ENCODE measurements around the gene HNRNPC. TPM values are rescaled to one million over a fixed set of nuclear protein-coding genes. Genes with fewer than 3 reads are reported as not detected.
"Not testable (repeated sequence)": the region's sequence is repeated elsewhere in the genome, so short reads cannot be mapped to it uniquely, and the experiment has no call there.

The HNRNPC gene
- total RNA-seq, 1 donor from 2014 or later, result 669 TPM

GRCh38 chr14:21279783-21280182, 10.5 kb upstream of the HNRNPC start, which contains the start of gene RPGRIP1:
TSS of gene RPGRIP1 (plus strand) at chr14:21280083. CDS start at chr14:21287977, 7,894 bp downstream.
- DNase-seq (ENCODE audit: low spot score in 2 of 2, unreplicated experiment in 2 of 2), result no peak
- no peak within 1 kb of the TSS for H3K4me3 Mint-ChIP-seq
- no peak within 1 kb of the TSS for H3K27ac Mint-ChIP-seq
- TF ChIP-seq, protein P1, sequence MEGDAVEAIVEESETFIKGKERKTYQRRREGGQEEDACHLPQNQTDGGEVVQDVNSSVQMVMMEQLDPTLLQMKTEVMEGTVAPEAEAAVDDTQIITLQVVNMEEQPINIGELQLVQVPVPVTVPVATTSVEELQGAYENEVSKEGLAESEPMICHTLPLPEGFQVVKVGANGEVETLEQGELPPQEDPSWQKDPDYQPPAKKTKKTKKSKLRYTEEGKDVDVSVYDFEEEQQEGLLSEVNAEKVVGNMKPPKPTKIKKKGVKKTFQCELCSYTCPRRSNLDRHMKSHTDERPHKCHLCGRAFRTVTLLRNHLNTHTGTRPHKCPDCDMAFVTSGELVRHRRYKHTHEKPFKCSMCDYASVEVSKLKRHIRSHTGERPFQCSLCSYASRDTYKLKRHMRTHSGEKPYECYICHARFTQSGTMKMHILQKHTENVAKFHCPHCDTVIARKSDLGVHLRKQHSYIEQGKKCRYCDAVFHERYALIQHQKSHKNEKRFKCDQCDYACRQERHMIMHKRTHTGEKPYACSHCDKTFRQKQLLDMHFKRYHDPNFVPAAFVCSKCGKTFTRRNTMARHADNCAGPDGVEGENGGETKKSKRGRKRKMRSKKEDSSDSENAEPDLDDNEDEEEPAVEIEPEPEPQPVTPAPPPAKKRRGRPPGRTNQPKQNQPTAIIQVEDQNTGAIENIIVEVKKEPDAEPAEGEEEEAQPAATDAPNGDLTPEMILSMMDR (IDR thresholded peaks at IDR 0.05; ENCODE audit: unreplicated experiment), result no peak
- H3K9me3 Mint-ChIP-seq, result no peaks in the 10 kb centered on the region
- H3K4me1 Mint-ChIP-seq, result no peaks in the 10 kb centered on the region
- no peaks in the 10 kb centered on the region for H3K27me3 Mint-ChIP-seq (ENCODE audit: low read depth)
- H3K36me3 Mint-ChIP-seq, result no peaks in the 10 kb centered on the region

GRCh38 chr14:21278632-21279031, 9.4 kb upstream of the HNRNPC start:
- no peaks in the 10 kb centered on the region for H3K4me1 Mint-ChIP-seq

DNA sequence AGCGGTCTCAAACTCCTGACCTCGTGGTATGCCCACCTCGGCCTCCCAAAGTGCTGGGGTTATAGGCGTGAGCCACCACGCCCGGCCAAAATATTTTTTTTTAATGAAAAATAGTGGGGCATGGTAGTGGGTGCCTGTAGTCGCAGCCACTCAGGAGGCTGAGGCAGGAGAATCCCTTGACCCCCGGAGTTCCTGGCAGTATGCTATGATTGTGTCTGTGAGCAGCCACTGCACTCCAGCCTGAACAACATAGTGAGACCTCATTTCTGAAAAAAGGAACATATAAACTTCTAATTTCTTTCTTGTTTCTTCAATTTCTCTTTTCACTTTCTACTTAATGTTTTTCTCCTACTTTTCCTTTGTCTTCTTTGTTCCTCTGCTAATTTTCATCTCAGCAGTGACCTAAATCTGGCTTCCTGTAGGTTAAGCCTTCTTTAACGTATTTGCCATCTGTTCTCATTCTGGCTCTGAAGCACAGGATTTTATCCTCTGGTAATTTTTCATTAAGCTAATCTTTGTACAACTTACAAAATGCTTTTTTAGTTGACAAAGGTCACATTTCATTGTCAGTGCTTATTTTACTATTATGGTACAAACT, 6.1 kb upstream of the HNRNPC start:
- no peaks in the 10 kb centered on the region for H3K36me3 Mint-ChIP-seq
- no peak overlapping the region for H3K4me3 Mint-ChIP-seq
- TF ChIP-seq, protein P1 (IDR thresholded peaks at IDR 0.05; ENCODE audit: unreplicated experiment), result no peak
- no peaks in the 10 kb centered on the region for H3K27me3 Mint-ChIP-seq (ENCODE audit: low read depth)
- no peak for DNase-seq (ENCODE audit: low spot score in 2 of 2, unreplicated experiment in 2 of 2)
- peak overlapping the region; percentile 66 for H3K27ac Mint-ChIP-seq
- no peaks in the 10 kb centered on the region for H3K4me1 Mint-ChIP-seq
- no peaks in the 10 kb centered on the region for H3K9me3 Mint-ChIP-seq

More at GRCh38 chr14:21278632-21279031, 9.4 kb upstream of the HNRNPC start:
- no peaks in the 10 kb centered on the region for H3K9me3 Mint-ChIP-seq
- H3K36me3 Mint-ChIP-seq, result no peaks in the 10 kb centered on the region
- DNase-seq (ENCODE audit: low spot score in 2 of 2, unreplicated experiment in 2 of 2), result no peak
- H3K4me3 Mint-ChIP-seq, result no peak overlapping the region
- TF ChIP-seq, protein P1 (IDR thresholded peaks at IDR 0.05; ENCODE audit: unreplicated experiment), result no peak
- H3K27me3 Mint-ChIP-seq (ENCODE audit: low read depth), result no peaks in the 10 kb centered on the region
- H3K27ac Mint-ChIP-seq, result no peak overlapping the region

GRCh38 chr14:21272661-21273060, 3.4 kb upstream of the HNRNPC start:
- not testable (repeated sequence) for H3K36me3 Mint-ChIP-seq; H3K4me1 Mint-ChIP-seq; H3K27ac Mint-ChIP-seq; H3K4me3 Mint-ChIP-seq; H3K9me3 Mint-ChIP-seq; DNase-seq (ENCODE audit: low spot score in 2 of 2, unreplicated experiment in 2 of 2); H3K27me3 Mint-ChIP-seq (ENCODE audit: low read depth)

DNA sequence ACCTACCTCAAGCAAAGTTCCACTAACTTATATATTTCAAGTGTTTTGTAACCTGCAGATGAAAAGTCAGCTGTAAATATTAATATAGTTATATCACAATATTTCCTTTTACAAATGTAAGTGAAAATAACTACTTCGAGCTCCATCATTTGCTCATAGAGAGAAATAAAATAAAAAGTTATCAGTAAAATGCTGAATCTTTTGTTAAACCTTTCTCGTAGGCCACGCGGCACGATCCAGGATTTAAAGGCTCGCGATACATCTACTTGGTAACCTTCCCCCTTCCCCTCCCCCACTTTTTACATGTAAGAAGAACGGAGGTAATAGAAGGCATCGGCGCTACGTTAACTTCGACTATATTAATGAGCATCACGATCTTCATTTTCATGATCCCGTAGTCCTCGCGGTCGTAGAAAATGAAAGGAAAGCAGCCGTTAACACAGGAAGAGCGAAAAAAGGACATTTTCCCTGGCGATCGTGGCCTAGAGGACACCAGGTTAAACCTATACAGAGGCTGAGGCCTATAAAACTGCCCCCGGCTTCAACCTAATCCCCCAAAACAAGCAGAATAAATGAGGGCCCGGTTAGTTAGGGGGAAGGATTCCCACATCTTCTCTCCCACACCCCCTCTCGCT, 508 bp downstream of the HNRNPC start:
- H3K9me3 Mint-ChIP-seq, result no peaks in the 10 kb centered on the region
- H3K27me3 Mint-ChIP-seq (ENCODE audit: low read depth), result no peaks in the 10 kb centered on the region
- peak overlapping the region; percentile 100 for H3K4me3 Mint-ChIP-seq
- TF ChIP-seq, protein P1 (IDR thresholded peaks at IDR 0.05; ENCODE audit: unreplicated experiment), result no peak
- peaks cover 41% of the 10 kb centered on the region for H3K4me1 Mint-ChIP-seq
- peak overlapping the region; percentile 100 for H3K27ac Mint-ChIP-seq
- peaks cover 29% of the 10 kb centered on the region for H3K36me3 Mint-ChIP-seq
- peak in 1 of 2 experiments; percentile 42 for DNase-seq (ENCODE audit: low spot score in 2 of 2, unreplicated experiment in 2 of 2)

DNA sequence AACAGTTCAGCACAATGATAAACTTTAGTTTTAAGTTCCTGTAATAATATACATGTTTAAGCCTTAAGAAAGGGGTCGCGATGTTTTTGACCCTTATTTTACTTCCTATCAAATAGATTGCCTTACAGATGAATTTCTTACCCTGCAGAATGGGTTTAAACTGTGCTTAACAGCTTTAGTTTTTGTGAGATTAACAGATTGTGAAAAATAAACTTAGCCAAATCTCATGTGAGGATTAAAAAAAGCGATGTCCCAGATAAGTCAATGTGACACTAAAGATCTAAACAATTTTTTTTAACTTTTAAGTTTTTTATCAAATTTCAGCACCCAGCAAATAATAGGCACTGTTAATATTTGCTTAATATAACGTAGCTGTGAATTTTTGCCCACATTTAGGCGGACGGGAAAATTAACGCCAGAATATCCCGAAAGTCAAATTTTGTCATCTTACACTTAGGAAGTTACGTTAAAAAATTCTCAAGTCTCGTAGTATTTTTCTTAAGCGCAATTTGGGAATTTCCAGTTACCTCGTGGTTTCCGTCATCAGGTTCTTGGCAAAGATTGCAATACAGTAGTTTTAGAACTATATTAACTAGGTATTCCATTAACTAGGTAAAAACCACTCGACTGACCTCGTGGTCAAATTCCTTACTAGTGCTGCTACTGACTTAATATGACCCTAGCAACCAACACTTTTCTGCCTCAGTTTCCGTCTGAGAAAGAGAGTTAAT, 1.2 kb downstream of the HNRNPC start:
- no peak for DNase-seq (ENCODE audit: low spot score in 2 of 2, unreplicated experiment in 2 of 2)
- peak overlapping the region; percentile 100 for H3K4me3 Mint-ChIP-seq
- TF ChIP-seq, protein P1 (IDR thresholded peaks at IDR 0.05; ENCODE audit: unreplicated experiment), result no peak
- peak overlapping the region; percentile 100 for H3K27ac Mint-ChIP-seq
- no peaks in the 10 kb centered on the region for H3K9me3 Mint-ChIP-seq
- peaks cover 36% of the 10 kb centered on the region for H3K36me3 Mint-ChIP-seq
- peaks cover 47% of the 10 kb centered on the region for H3K4me1 Mint-ChIP-seq
- H3K27me3 Mint-ChIP-seq (ENCODE audit: low read depth), result no peaks in the 10 kb centered on the region
